ENCODE measurements around the gene RGL1. TPM values are rescaled to one million over a fixed set of nuclear protein-coding genes. Genes with fewer than 3 reads are reported as not detected.

Gene RGL1
- total RNA-seq, 1 donor from 2014 or later, result 2.2 TPM

DNA sequence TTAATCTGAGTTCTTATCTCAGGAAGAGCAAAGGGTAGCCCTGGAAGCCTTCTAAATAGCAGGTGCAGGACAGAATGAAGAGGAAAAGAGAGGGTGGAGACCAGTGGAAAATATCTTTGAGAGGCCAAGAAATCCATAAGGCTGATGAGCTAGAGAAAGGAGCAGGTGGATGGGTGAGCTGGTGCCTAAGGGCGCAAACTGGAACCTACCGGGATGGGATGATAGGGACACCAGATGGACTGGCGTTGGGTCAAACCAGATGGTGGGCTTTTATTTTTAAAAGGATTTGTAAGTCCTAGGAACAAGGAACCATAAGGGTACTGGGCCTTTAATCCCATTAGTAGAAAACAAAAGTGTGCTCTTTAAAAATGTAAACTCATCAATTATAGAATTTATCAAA, 59.7 kb downstream of the RGL1 start:
- H3K36me3 Mint-ChIP-seq (ENCODE audit: low read depth), result no peaks in the 10 kb centered on the region

DNA sequence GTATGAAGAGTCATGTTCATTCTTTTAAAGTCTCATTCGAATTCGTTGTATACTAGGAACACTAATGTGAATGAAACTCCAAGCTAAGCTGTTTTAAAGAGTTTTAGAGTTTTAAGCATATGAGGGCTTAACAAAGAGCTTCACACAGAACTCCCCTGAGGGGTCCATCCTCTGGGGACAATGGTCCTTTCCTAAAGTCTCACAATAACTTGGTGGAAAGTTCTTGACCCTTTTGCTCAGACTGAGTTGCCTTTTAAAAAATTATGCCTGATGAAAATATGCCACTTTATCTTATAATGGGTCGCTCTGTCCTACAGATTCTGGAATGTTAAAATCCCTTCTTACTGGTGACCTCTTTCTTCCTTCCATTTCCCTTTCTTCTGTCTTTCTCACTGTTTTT, 64.3 kb downstream of the RGL1 start:
- peaks cover under 1% of the 10 kb centered on the region for H3K36me3 Mint-ChIP-seq (ENCODE audit: low read depth)
- intact Hi-C loops (cut with micrococcal nuclease), result no loop called here
- no peaks in the 10 kb centered on the region for H3K27me3 Mint-ChIP-seq (ENCODE audit: low read depth)
- peaks cover under 1% of the 10 kb centered on the region for H3K4me1 Mint-ChIP-seq (ENCODE audit: low read depth)
- DNase-seq (ENCODE audit: low spot score), result no peak
- H3K27ac Mint-ChIP-seq, result no peak overlapping the region
- no peaks in the 10 kb centered on the region for H3K9me3 Mint-ChIP-seq
- no peak overlapping the region for H3K4me3 Mint-ChIP-seq (ENCODE audit: low read depth)

More for the DNA sequence above, 59.7 kb downstream of the RGL1 start:
- H3K9me3 Mint-ChIP-seq, result no peaks in the 10 kb centered on the region
- H3K4me3 Mint-ChIP-seq (ENCODE audit: low read depth), result no peak overlapping the region
- no peaks in the 10 kb centered on the region for H3K27me3 Mint-ChIP-seq (ENCODE audit: low read depth)
- no peaks in the 10 kb centered on the region for H3K4me1 Mint-ChIP-seq (ENCODE audit: low read depth)
- intact Hi-C loops (cut with micrococcal nuclease), result no loop called here
- DNase-seq (ENCODE audit: low spot score), result no peak
- no peak overlapping the region for H3K27ac Mint-ChIP-seq

DNA sequence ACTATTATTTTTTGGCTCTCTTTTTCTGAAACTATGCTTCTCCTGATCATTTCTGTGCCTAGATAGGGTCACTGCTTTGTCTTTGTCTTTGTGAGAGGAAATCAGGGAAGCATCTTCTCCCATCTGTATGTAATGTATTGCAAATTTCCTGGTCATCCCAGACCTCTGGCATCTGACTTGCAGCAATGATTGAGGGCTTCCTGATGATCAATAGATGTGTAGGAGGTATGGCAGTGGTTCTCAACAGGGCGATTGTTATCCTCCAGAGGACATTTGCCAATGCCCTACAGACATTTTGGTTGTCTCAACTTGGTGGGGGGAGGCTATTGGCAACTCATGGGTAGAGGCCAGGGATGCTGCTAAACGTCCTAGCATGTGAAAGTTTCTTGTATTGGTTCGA, 64.7 kb downstream of the RGL1 start:
- H3K4me3 Mint-ChIP-seq (ENCODE audit: low read depth), result no peak overlapping the region
- DNase-seq (ENCODE audit: low spot score), result no peak
- peaks cover 4% of the 10 kb centered on the region for H3K36me3 Mint-ChIP-seq (ENCODE audit: low read depth)
- intact Hi-C loops (cut with micrococcal nuclease), result no loop called here
- no peaks in the 10 kb centered on the region for H3K27me3 Mint-ChIP-seq (ENCODE audit: low read depth)
- H3K27ac Mint-ChIP-seq, result no peak overlapping the region
- H3K4me1 Mint-ChIP-seq (ENCODE audit: low read depth), result peaks cover 5% of the 10 kb centered on the region
- H3K9me3 Mint-ChIP-seq, result no peaks in the 10 kb centered on the region

- Mint-ChIP-seq H3K36me3 (ENCODE audit: low read depth) (peaks cover 4% of the 10 kb centered on the region), H3K4me1 (ENCODE audit: low read depth) (peaks cover 5% of the 10 kb centered on the region), H3K4me3 (ENCODE audit: low read depth) (no peak overlapping the region), H3K9me3 (no peaks in the 10 kb centered on the region), H3K27ac (no peak overlapping the region), H3K27me3 (ENCODE audit: low read depth) (no peaks in the 10 kb centered on the region)
- no peak for DNase-seq (ENCODE audit: low spot score)
- intact Hi-C loops (cut with micrococcal nuclease), result no loop called here
Observed at GRCh38 chr1:183870351-183871077, 65.6 kb downstream of the RGL1 start.

DNA sequence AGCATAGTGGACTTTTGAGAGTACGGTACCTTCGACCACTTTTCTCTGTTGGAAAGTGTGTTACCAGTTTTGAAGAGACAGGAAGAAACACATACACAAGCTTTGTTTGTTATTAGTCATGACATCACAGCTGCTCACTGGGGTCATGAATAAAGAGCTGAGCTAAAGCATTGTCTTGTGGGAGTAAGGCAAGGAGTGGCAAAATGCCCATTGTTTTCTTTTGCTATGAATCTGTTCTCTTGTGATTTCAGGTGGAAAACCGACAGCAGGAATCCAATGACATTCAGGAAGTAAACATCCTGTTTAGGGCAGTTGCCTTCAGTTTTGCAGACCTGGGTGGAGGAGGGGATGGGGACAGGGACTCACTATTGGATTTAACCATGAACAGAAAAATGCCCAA, 66.2 kb downstream of the RGL1 start:
- H3K4me1 Mint-ChIP-seq (ENCODE audit: low read depth), result peaks cover 5% of the 10 kb centered on the region
- no peak overlapping the region for H3K4me3 Mint-ChIP-seq (ENCODE audit: low read depth)
- H3K27me3 Mint-ChIP-seq (ENCODE audit: low read depth), result no peaks in the 10 kb centered on the region
- intact Hi-C loops (cut with micrococcal nuclease), result no loop called here
- no peaks in the 10 kb centered on the region for H3K9me3 Mint-ChIP-seq
- H3K36me3 Mint-ChIP-seq (ENCODE audit: low read depth), result peaks cover 4% of the 10 kb centered on the region
- H3K27ac Mint-ChIP-seq, result no peak overlapping the region
- no peak for DNase-seq (ENCODE audit: low spot score)

DNA sequence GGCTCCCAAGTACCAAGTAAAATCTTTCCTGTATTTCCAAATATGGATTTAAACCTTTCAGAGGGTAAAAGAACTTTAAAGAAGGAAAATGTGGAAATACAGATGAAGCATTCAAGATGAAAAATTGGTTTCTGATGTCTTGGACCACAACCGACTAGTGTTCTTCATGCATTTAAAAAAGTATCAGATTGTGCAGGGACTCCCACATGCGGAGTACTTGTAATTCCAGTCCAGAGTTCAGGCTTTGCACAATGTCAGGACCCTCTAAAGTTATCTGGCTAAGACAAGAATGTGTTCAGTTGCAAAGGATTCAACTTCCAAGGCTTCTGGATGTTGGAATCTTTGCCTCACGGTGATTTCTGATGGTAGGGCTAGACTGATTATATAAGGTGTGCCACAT, 66.7 kb downstream of the RGL1 start:
- H3K9me3 Mint-ChIP-seq, result no peaks in the 10 kb centered on the region
- intact Hi-C loops (cut with micrococcal nuclease), result no loop called here
- no peaks in the 10 kb centered on the region for H3K27me3 Mint-ChIP-seq (ENCODE audit: low read depth)
- no peak overlapping the region for H3K27ac Mint-ChIP-seq
- peaks cover 4% of the 10 kb centered on the region for H3K36me3 Mint-ChIP-seq (ENCODE audit: low read depth)
- no peak for DNase-seq (ENCODE audit: low spot score)
- no peak overlapping the region for H3K4me3 Mint-ChIP-seq (ENCODE audit: low read depth)
- H3K4me1 Mint-ChIP-seq (ENCODE audit: low read depth), result peaks cover 5% of the 10 kb centered on the region

- H3K4me1 Mint-ChIP-seq (ENCODE audit: low read depth), result peaks cover 5% of the 10 kb centered on the region
- DNase-seq (ENCODE audit: low spot score), result no peak
- H3K27me3 Mint-ChIP-seq (ENCODE audit: low read depth), result no peaks in the 10 kb centered on the region
- intact Hi-C loops (cut with micrococcal nuclease), result no loop called here
- H3K36me3 Mint-ChIP-seq (ENCODE audit: low read depth), result peaks cover 4% of the 10 kb centered on the region
- no peak overlapping the region for H3K4me3 Mint-ChIP-seq (ENCODE audit: low read depth)
- H3K9me3 Mint-ChIP-seq, result no peaks in the 10 kb centered on the region
- no peak overlapping the region for H3K27ac Mint-ChIP-seq
Observed at GRCh38 chr1:183872403-183872802, 67.5 kb downstream of the RGL1 start.

- H3K27me3 Mint-ChIP-seq (ENCODE audit: low read depth), result no peaks in the 10 kb centered on the region
- no peak overlapping the region for H3K27ac Mint-ChIP-seq
- no peaks in the 10 kb centered on the region for H3K9me3 Mint-ChIP-seq
- DNase-seq (ENCODE audit: low spot score), result no peak
- H3K36me3 Mint-ChIP-seq (ENCODE audit: low read depth), result peaks cover 4% of the 10 kb centered on the region
- H3K4me3 Mint-ChIP-seq (ENCODE audit: low read depth), result no peak overlapping the region
- peaks cover 5% of the 10 kb centered on the region for H3K4me1 Mint-ChIP-seq (ENCODE audit: low read depth)
- intact Hi-C loops (cut with micrococcal nuclease), result no loop called here
Observed at GRCh38 chr1:183873642-183874041, 68.7 kb downstream of the RGL1 start.

GRCh38 chr1:183876309-183876708, 71.4 kb downstream of the RGL1 start:
- H3K27me3 Mint-ChIP-seq (ENCODE audit: low read depth), result no peaks in the 10 kb centered on the region
- no peak for DNase-seq (ENCODE audit: low spot score)
- no peak overlapping the region for H3K27ac Mint-ChIP-seq
- intact Hi-C loops (cut with micrococcal nuclease), result no loop called here
- peaks cover 5% of the 10 kb centered on the region for H3K4me1 Mint-ChIP-seq (ENCODE audit: low read depth)
- H3K4me3 Mint-ChIP-seq (ENCODE audit: low read depth), result no peak overlapping the region
- H3K36me3 Mint-ChIP-seq (ENCODE audit: low read depth), result peaks cover 4% of the 10 kb centered on the region
- H3K9me3 Mint-ChIP-seq, result no peaks in the 10 kb centered on the region

GRCh38 chr1:183877053-183877720, 72.3 kb downstream of the RGL1 start:
- peaks cover 5% of the 10 kb centered on the region for H3K4me1 Mint-ChIP-seq (ENCODE audit: low read depth)
- H3K9me3 Mint-ChIP-seq, result no peaks in the 10 kb centered on the region
- no peak overlapping the region for H3K27ac Mint-ChIP-seq
- H3K27me3 Mint-ChIP-seq (ENCODE audit: low read depth), result no peaks in the 10 kb centered on the region
- no peak overlapping the region for H3K4me3 Mint-ChIP-seq (ENCODE audit: low read depth)
- H3K36me3 Mint-ChIP-seq (ENCODE audit: low read depth), result peaks cover 4% of the 10 kb centered on the region
- intact Hi-C loops (cut with micrococcal nuclease), result no loop called here
- DNase-seq (ENCODE audit: low spot score), result no peak

GRCh38 chr1:183879494-183879893, 74.6 kb downstream of the RGL1 start:
- Mint-ChIP-seq H3K27ac (no peak overlapping the region), H3K9me3 (no peaks in the 10 kb centered on the region), H3K4me1 (ENCODE audit: low read depth) (peaks cover 1% of the 10 kb centered on the region), H3K4me3 (ENCODE audit: low read depth) (no peak overlapping the region), H3K27me3 (ENCODE audit: low read depth) (no peaks in the 10 kb centered on the region), H3K36me3 (ENCODE audit: low read depth) (peaks cover 5% of the 10 kb centered on the region)
- no peak for DNase-seq (ENCODE audit: low spot score)
- intact Hi-C loops (cut with micrococcal nuclease), result no loop called here

DNA sequence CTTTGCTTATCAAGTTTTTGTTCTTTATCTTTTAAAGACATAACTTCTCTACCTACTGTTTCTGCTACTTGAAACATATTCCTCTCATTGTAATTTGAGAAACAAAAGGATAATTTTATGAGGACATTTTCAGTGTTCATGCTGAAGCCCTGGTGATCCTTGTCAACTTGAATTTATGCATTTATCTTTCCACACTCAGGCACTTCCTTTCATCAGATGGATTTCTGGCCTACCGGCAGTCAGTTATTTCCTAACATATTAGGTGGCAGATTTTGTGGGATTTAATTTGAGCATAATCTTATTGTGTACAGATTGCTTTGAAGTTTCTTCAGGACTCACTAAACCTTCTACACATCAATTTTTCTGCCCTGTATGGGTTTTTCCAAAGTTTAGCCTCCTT, 75.0 kb downstream of the RGL1 start:
- no peak for DNase-seq (ENCODE audit: low spot score)
- Mint-ChIP-seq H3K9me3 (no peaks in the 10 kb centered on the region), H3K27ac (no peak overlapping the region), H3K4me3 (ENCODE audit: low read depth) (no peak overlapping the region), H3K36me3 (ENCODE audit: low read depth) (peaks cover 3% of the 10 kb centered on the region), H3K27me3 (ENCODE audit: low read depth) (no peaks in the 10 kb centered on the region), H3K4me1 (ENCODE audit: low read depth) (no peaks in the 10 kb centered on the region)
- intact Hi-C loops (cut with micrococcal nuclease), result no loop called here

- no peak for DNase-seq (ENCODE audit: low spot score)
- Mint-ChIP-seq H3K36me3 (ENCODE audit: low read depth) (peaks cover 3% of the 10 kb centered on the region), H3K27me3 (ENCODE audit: low read depth) (no peaks in the 10 kb centered on the region), H3K27ac (no peak overlapping the region), H3K4me1 (ENCODE audit: low read depth) (no peaks in the 10 kb centered on the region), H3K4me3 (ENCODE audit: low read depth) (no peak overlapping the region), H3K9me3 (no peaks in the 10 kb centered on the region)
- intact Hi-C loops (cut with micrococcal nuclease), result no loop called here
Observed at GRCh38 chr1:183880531-183881243, 75.8 kb downstream of the RGL1 start.
